SH-SY5Y (cell line): ENCODE data around the gene VAV2.

Experiments
- GATA2 ChIP-seq: IDR thresholded peaks from 2 replicates; pipeline ENCODE4 v1.6.1; 2011; ENCODE audit warnings: mild to moderate bottlenecking, low read depth, low read length
- GATA3 ChIP-seq: IDR thresholded peaks from 2 replicates; pipeline ENCODE4 v1.6.1; 2011; ENCODE audit warnings: low read depth, mild to moderate bottlenecking, low read length, moderate library complexity

GRCh38 chr9:133806623-133807010 is 185.5 kb downstream of the VAV2 start:
- no peak for TF ChIP-seq GATA3
- no peak for TF ChIP-seq GATA2
